Uterus (tissue), 4 donors: ENCODE data around the gene KLK15. TPM values are rescaled to one million over a fixed set of nuclear protein-coding genes. Genes with fewer than 3 reads are reported as not detected.

ENCODE experiments used
- DNase-seq, 2 donors: peaks; one replicate each; pipeline ENCODE4 v3.0.0-alpha.2; 2019 to 2020
- H3K27ac ChIP-seq, 2 donors: fragments of 200-600 bp; sonication (generic); 1 replicate in 1 of 2; 2 replicates in 1 of 2; pipeline ENCODE4 v1.5.1; 2016 to 2018
- H3K27me3 ChIP-seq, 2 donors: fragments of 200-600 bp; sonication (generic); one replicate each; pipeline ENCODE4 v1.5.1; 2018 to 2019; ENCODE audit warnings: control low read depth in 1 of 2
- H3K36me3 ChIP-seq, 2 donors: fragments of 200-600 bp; sonication (generic); one replicate each; pipeline ENCODE4 v1.5.1; 2019; ENCODE audit warnings: control low read depth in 1 of 2
- H3K4me1 ChIP-seq, 2 donors: fragments of 200-600 bp; sonication (generic); one replicate each; pipeline ENCODE4 v1.5.1; 2018 to 2019; ENCODE audit warnings: control low read depth in 1 of 2
- H3K4me3 ChIP-seq, 2 donors: fragments of 200-600 bp; sonication (generic); 1 replicate in 1 of 2; 2 replicates in 1 of 2; pipeline ENCODE4 v1.5.1; 2018 to 2019; ENCODE audit warnings: mild to moderate bottlenecking in 1 of 2
- H3K9me3 ChIP-seq, 2 donors: fragments of 200-600 bp; sonication (generic); one replicate each; pipeline ENCODE4 v1.5.1; 2019; ENCODE audit warnings: control low read depth in 1 of 2
- POLR2A ChIP-seq, 2 donors: fragments of 450-650 bp; IDR thresholded peaks; one replicate each; pipeline ENCODE4 v1.6.1; 2016; ENCODE audit warnings: antibody characterized with exemption in 2 of 2, mild to moderate bottlenecking in 1 of 2, moderate library complexity in 1 of 2
- intact Hi-C: fragments of 100-400 bp; cut with DNase I; formaldehyde crosslinking; loops from one replicate; pipeline ENCODE4 v1.15.1; 2023; ENCODE audit warnings: low total_unique reads
- total RNA-seq, 4 donors: library from RNA; depleted of rRNA in 3 of 4; stranded (reverse); fragments of >200 nt in 3 of 4; gene quantifications; one replicate each; pipeline versions ENCODE4 v1.1.0 to v1.2.4, GENCODE V29; 2014 to 2023
- TF ChIP-seq, protein P1 (sequence below), 4 experiments: fragments of 200-600 bp in 2 of 4; fragments of 450-650 bp in 2 of 4; sonication (generic) in 2 of 4; IDR thresholded peaks; one replicate each; pipeline ENCODE4 v1.5.1; 2016 to 2019; ENCODE audit warnings: antibody characterized with exemption in 4 of 4, mild to moderate bottlenecking in 2 of 4, moderate library complexity in 1 of 4
- donor health status: DM: yes; HTN: yes; CAD: no.

Gene KLK15, protein sequence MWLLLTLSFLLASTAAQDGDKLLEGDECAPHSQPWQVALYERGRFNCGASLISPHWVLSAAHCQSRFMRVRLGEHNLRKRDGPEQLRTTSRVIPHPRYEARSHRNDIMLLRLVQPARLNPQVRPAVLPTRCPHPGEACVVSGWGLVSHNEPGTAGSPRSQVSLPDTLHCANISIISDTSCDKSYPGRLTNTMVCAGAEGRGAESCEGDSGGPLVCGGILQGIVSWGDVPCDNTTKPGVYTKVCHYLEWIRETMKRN
- not detected for total RNA-seq

GRCh38 chr19:50833117-50833801, at the start of gene KLK15:
KLK15 (minus strand) TSS chr19:50833574; CDS start chr19:50831492, 2,082 bp downstream.
- Histone ChIP-seq H3K36me3 (no peaks in the 10 kb centered on the region), H3K9me3 (no peaks in the 10 kb centered on the region), H3K4me1 (peaks cover 0 to 9% of the 10 kb centered on the region in 2 donors), H3K4me3 (no peak within 1 kb of the TSS), H3K27me3 (peaks cover 0 to 9% of the 10 kb centered on the region in 2 donors), H3K27ac (no peak within 1 kb of the TSS)
- intact Hi-C loops, result no loop called here
- DNase-seq, result no peak
- TF ChIP-seq, protein P1, sequence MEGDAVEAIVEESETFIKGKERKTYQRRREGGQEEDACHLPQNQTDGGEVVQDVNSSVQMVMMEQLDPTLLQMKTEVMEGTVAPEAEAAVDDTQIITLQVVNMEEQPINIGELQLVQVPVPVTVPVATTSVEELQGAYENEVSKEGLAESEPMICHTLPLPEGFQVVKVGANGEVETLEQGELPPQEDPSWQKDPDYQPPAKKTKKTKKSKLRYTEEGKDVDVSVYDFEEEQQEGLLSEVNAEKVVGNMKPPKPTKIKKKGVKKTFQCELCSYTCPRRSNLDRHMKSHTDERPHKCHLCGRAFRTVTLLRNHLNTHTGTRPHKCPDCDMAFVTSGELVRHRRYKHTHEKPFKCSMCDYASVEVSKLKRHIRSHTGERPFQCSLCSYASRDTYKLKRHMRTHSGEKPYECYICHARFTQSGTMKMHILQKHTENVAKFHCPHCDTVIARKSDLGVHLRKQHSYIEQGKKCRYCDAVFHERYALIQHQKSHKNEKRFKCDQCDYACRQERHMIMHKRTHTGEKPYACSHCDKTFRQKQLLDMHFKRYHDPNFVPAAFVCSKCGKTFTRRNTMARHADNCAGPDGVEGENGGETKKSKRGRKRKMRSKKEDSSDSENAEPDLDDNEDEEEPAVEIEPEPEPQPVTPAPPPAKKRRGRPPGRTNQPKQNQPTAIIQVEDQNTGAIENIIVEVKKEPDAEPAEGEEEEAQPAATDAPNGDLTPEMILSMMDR (IDR thresholded peaks at IDR 0.05), result no peak
- no peak for TF ChIP-seq POLR2A (IDR thresholded peaks at IDR 0.05)

DNA sequence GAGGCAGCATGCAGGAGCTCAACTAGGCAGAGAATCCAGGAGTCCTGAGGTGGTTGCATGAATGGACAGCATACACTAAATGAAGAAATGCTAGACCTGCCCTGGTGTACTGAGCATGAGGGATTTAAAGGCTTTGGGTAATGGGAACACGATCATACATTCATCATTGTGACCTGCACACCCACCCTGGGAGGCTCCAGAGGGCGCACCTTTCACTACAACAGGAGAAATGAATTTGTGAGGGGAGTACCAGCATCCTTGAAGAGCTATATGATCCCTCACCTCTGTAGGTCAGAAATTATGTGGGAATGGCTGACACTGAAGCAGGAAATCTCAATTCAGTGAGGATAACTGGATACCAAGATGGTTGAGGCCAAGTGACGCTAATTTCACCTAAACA, 48.8 kb upstream of the KLK15 start:
- H3K4me3 ChIP-seq, result no peak overlapping the region
- DNase-seq, result no peak
- no peak overlapping the region for H3K27ac ChIP-seq
- no peaks in the 10 kb centered on the region for H3K9me3 ChIP-seq
- no peak for TF ChIP-seq POLR2A (IDR thresholded peaks at IDR 0.05)
- TF ChIP-seq, protein P1 (IDR thresholded peaks at IDR 0.05), result no peak
- H3K27me3 ChIP-seq, result no peaks in the 10 kb centered on the region
- H3K36me3 ChIP-seq, result no peaks in the 10 kb centered on the region
- H3K4me1 ChIP-seq, result no peaks in the 10 kb centered on the region
- intact Hi-C loops, result no loop called here

GRCh38 chr19:50880241-50880640, 46.9 kb upstream of the KLK15 start:
- no peaks in the 10 kb centered on the region for H3K27me3 ChIP-seq

GRCh38 chr19:50878851-50879250, 45.5 kb upstream of the KLK15 start:
- Histone ChIP-seq H3K4me1 (no peaks in the 10 kb centered on the region), H3K36me3 (no peaks in the 10 kb centered on the region), H3K27me3 (no peaks in the 10 kb centered on the region), H3K9me3 (no peaks in the 10 kb centered on the region), H3K27ac (no peak overlapping the region), H3K4me3 (no peak overlapping the region)
- no peak for DNase-seq
- TF ChIP-seq, protein P1 (IDR thresholded peaks at IDR 0.05), result no peak
- no peak for TF ChIP-seq POLR2A (IDR thresholded peaks at IDR 0.05)
- intact Hi-C loops, result no loop called here

More at GRCh38 chr19:50880241-50880640, 46.9 kb upstream of the KLK15 start:
- Histone ChIP-seq H3K4me3 (no peak overlapping the region), H3K36me3 (no peaks in the 10 kb centered on the region), H3K27ac (no peak overlapping the region), H3K4me1 (no peaks in the 10 kb centered on the region), H3K9me3 (no peaks in the 10 kb centered on the region)
- DNase-seq, result no peak
- TF ChIP-seq, protein P1 (IDR thresholded peaks at IDR 0.05), result no peak
- TF ChIP-seq POLR2A (IDR thresholded peaks at IDR 0.05), result no peak
- intact Hi-C loops, result no loop called here

- DNase-seq, result no peak
- no peak for TF ChIP-seq POLR2A (IDR thresholded peaks at IDR 0.05)
- TF ChIP-seq, protein P1 (IDR thresholded peaks at IDR 0.05), result no peak
- Histone ChIP-seq H3K27ac (no peak overlapping the region), H3K9me3 (no peaks in the 10 kb centered on the region), H3K27me3 (no peaks in the 10 kb centered on the region), H3K36me3 (no peaks in the 10 kb centered on the region), H3K4me1 (no peaks in the 10 kb centered on the region), H3K4me3 (no peak overlapping the region)
- intact Hi-C loops, result no loop called here
Measured at GRCh38 chr19:50877338-50877737, 44.0 kb upstream of the KLK15 start.
